Peyer's patch (tissue), 4 donors: ENCODE results near the gene PINK1.

Experiments used
- CTCF ChIP-seq, 6 experiments: fragments of 450-650 bp in 4 of 6; fragments of 200-600 bp in 2 of 6; sonication (generic) in 1 of 6; IDR thresholded peaks; one replicate each; pipeline ENCODE4 v1.5.1; 2017 to 2019; ENCODE audit warnings: antibody characterized with exemption in 6 of 6, mild to moderate bottlenecking in 3 of 6, moderate library complexity in 1 of 6
- POLR2A ChIP-seq, 2 donors: fragments of 450-650 bp; IDR thresholded peaks; one replicate each; pipeline ENCODE4 v1.5.1; 2017; ENCODE audit warnings: antibody characterized with exemption in 2 of 2, mild to moderate bottlenecking in 2 of 2, moderate library complexity in 2 of 2

GRCh38 chr1:20663365-20663764 lies 30.1 kb downstream of the PINK1 start:
- TF ChIP-seq CTCF (IDR thresholded peaks at IDR 0.05): no peak
- TF ChIP-seq POLR2A (IDR thresholded peaks at IDR 0.05): no peak
